Mesodermal cell (in vitro differentiated cells): Measurements from ENCODE around the gene NR4A3.

Experiments used
- H3K27ac ChIP-seq: 2 replicates; pipeline ENCODE4 v1.7.0; 2013; ENCODE audit warnings: mild to moderate bottlenecking, low read depth, low read length, moderate library complexity; ENCODE audit not compliant: severe bottlenecking
- H3K36me3 ChIP-seq: 2 replicates; pipeline ENCODE4 v1.7.1; 2013; ENCODE audit warnings: mild to moderate bottlenecking, low read length, moderate library complexity; ENCODE audit not compliant: control insufficient read depth, insufficient read depth
- H3K4me1 ChIP-seq: one replicate; pipeline ENCODE4 v1.7.1; 2013; ENCODE audit warnings: mild to moderate bottlenecking, low read length; ENCODE audit not compliant: insufficient read depth, control insufficient read depth, poor library complexity, severe bottlenecking
- H3K4me3 ChIP-seq: 2 replicates; pipeline ENCODE4 v1.7.0; 2013; ENCODE audit warnings: low read length, control low read depth, mild to moderate bottlenecking; ENCODE audit not compliant: insufficient read depth, poor library complexity, severe bottlenecking; ENCODE audit errors: extremely low read depth
- H3K9me3 ChIP-seq: 2 replicates; pipeline ENCODE4 v1.7.1; 2013; ENCODE audit warnings: mild to moderate bottlenecking, low read length, moderate library complexity; ENCODE audit not compliant: control insufficient read depth
- WGBS, 2 experiments: methylation state at CpG; one replicate each; pipeline ENCODE4 v1.1.5; 2013; ENCODE audit warnings: missing lambda C conversion rate in 2 of 2; ENCODE audit not compliant: insufficient coverage in 2 of 2; 5-methylcytosine and 5-hydroxymethylcytosine counted together

Gene NR4A3

DNA sequence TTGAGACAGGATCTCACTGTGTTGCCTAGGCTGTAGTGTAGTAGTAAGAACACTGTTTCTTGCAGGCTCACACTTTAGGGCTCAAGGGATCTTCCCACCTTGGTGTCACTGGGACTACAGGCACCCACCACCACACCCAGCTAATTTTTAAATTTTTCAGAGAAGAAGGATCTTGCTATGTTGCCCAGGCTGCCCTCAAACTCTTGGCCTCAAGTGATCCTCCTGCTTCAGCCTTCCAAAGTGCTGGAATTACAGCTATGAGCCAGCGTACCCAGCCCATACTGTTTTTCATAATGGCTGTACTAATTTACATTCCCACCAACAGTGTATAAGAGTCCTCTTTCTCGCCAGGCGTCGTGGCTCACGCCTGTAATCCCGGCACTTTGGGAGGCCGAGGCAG, 89.9 kb downstream of the NR4A3 start:
- Histone ChIP-seq H3K4me3 (no peak overlapping the region), H3K27ac (no peak overlapping the region)
- 82 to 96% methylated on average over 7 of the region's 7 CpGs for WGBS, 2 experiments

More for the DNA sequence above, 89.9 kb downstream of the NR4A3 start:
- Histone ChIP-seq H3K9me3 (no peaks in the 10 kb centered on the region), H3K4me1 (no peaks in the 10 kb centered on the region), H3K36me3 (peaks cover 7% of the 10 kb centered on the region)
